Measurements from ENCODE around the gene CEP76. TPM values are rescaled to one million over a fixed set of nuclear protein-coding genes. Genes with fewer than 3 reads are reported as not detected.
"Not testable (repeated sequence)": the region's sequence is repeated elsewhere in the genome, so short reads cannot be mapped to it uniquely, and the experiment has no call there.

Gene CEP76
- total and polyA plus RNA-seq, 7 donors, result 2.3 to 6.4 (median 4.2) TPM

GRCh38 chr18:12651651-12652050 is 50.9 kb downstream of the CEP76 start:
- no peak for ATAC-seq
- Histone ChIP-seq H3K4me1 (peaks cover 26% of the 10 kb centered on the region), H3K9me3 (no peaks in the 10 kb centered on the region), H3K36me3 (ENCODE audit: insufficient read depth in 1 of 2, low read depth in 1 of 2) (no peaks in the 10 kb centered on the region), H3K27ac (no peak overlapping the region), H3K27me3 (ENCODE audit: insufficient read depth in 3 of 3, low read length in 2 of 3) (no peaks in the 10 kb centered on the region), H3K4me3 (no peak overlapping the region)
- WGBS, 3 donors, result 59 to 66% (median 63%) methylated on average over 4 of the region's 4 CpGs
- no peak for DNase-seq
- intact Hi-C loops (cut with DNase I), result no loop called here
- no peak for TF ChIP-seq CTCF (IDR thresholded peaks at IDR 0.05)

GRCh38 chr18:12647773-12648172 is 54.8 kb downstream of the CEP76 start:
- H3K4me3 ChIP-seq, result no peak overlapping the region
- DNase-seq (no peak), ATAC-seq (no peak)
- no peak overlapping the region for H3K27ac ChIP-seq
- H3K4me1 ChIP-seq, result peaks cover 39% of the 10 kb centered on the region
- no peak for TF ChIP-seq CTCF (IDR thresholded peaks at IDR 0.05)
- no peaks in the 10 kb centered on the region for H3K9me3 ChIP-seq
- no peaks in the 10 kb centered on the region for H3K27me3 ChIP-seq (ENCODE audit: insufficient read depth in 3 of 3, low read length in 2 of 3)
- intact Hi-C loops (cut with DNase I), result no loop called here
- WGBS, 3 donors, result 89 to 91% (median 89%) methylated on average over 3 of the region's 3 CpGs
- no peaks in the 10 kb centered on the region for H3K36me3 ChIP-seq (ENCODE audit: insufficient read depth in 1 of 2, low read depth in 1 of 2)

- TF ChIP-seq CTCF (IDR thresholded peaks at IDR 0.05), result no peak
- H3K4me3 ChIP-seq, result peak overlapping the region; percentile 44
- ATAC-seq (peak; percentile 97 to 99 (median 98)), DNase-seq (peak; percentile 30 to 62)
- peaks cover 31% of the 10 kb centered on the region for H3K4me1 ChIP-seq
- intact Hi-C loops (cut with DNase I), result no loop called here
- H3K9me3 ChIP-seq, result no peaks in the 10 kb centered on the region
- 23 to 27% (median 25%) methylated on average over 10 of the region's 10 CpGs for WGBS, 3 donors
- no peaks in the 10 kb centered on the region for H3K36me3 ChIP-seq (ENCODE audit: insufficient read depth in 1 of 2, low read depth in 1 of 2)
- H3K27ac ChIP-seq, result peak overlapping the region; percentile 82
- H3K27me3 ChIP-seq (ENCODE audit: insufficient read depth in 3 of 3, low read length in 2 of 3), result no peaks in the 10 kb centered on the region
These were observed 56.7 kb downstream of the CEP76 start for GRCh38 chr18:12645751-12646203.

- intact Hi-C loops (cut with DNase I), result no loop called here
- DNase-seq (no peak), ATAC-seq (peak in 2 of 4 donors; percentile 24 to 25)
- TF ChIP-seq CTCF (IDR thresholded peaks at IDR 0.05), result no peak
- Histone ChIP-seq H3K27ac (peak overlapping the region; percentile 82), H3K4me1 (peaks cover 31% of the 10 kb centered on the region), H3K27me3 (ENCODE audit: insufficient read depth in 3 of 3, low read length in 2 of 3) (no peaks in the 10 kb centered on the region), H3K9me3 (no peaks in the 10 kb centered on the region), H3K4me3 (peak overlapping the region; percentile 44), H3K36me3 (ENCODE audit: insufficient read depth in 1 of 2, low read depth in 1 of 2) (no peaks in the 10 kb centered on the region)
These were observed 57.3 kb downstream of the CEP76 start for GRCh38 chr18:12645254-12645653.

GRCh38 chr18:12643756-12644155 is 58.8 kb downstream of the CEP76 start:
- intact Hi-C loops (cut with DNase I); H3K27me3 ChIP-seq (ENCODE audit: insufficient read depth in 3 of 3, low read length in 2 of 3); H3K9me3 ChIP-seq; H3K27ac ChIP-seq; DNase-seq; H3K36me3 ChIP-seq (ENCODE audit: insufficient read depth in 1 of 2, low read depth in 1 of 2); ATAC-seq; H3K4me3 ChIP-seq: not testable (repeated sequence)
- WGBS, 3 donors, result 95 to 99% (median 96%) methylated on average over 5 of the region's 5 CpGs
- H3K4me1 ChIP-seq, result peaks cover 31% of the 10 kb centered on the region
